Fibroblast of the conjunctiva (primary cell): ENCODE measurements around the gene PAEP.
"Not testable (repeated sequence)": the region's sequence is repeated elsewhere in the genome, so short reads cannot be mapped to it uniquely, and the experiment has no call there.

Experiments used
- DNase-seq: peaks from one replicate; pipeline ENCODE4 v3.0.0-alpha.2; 2010; ENCODE audit warnings: low read depth

PAEP gene

DNA sequence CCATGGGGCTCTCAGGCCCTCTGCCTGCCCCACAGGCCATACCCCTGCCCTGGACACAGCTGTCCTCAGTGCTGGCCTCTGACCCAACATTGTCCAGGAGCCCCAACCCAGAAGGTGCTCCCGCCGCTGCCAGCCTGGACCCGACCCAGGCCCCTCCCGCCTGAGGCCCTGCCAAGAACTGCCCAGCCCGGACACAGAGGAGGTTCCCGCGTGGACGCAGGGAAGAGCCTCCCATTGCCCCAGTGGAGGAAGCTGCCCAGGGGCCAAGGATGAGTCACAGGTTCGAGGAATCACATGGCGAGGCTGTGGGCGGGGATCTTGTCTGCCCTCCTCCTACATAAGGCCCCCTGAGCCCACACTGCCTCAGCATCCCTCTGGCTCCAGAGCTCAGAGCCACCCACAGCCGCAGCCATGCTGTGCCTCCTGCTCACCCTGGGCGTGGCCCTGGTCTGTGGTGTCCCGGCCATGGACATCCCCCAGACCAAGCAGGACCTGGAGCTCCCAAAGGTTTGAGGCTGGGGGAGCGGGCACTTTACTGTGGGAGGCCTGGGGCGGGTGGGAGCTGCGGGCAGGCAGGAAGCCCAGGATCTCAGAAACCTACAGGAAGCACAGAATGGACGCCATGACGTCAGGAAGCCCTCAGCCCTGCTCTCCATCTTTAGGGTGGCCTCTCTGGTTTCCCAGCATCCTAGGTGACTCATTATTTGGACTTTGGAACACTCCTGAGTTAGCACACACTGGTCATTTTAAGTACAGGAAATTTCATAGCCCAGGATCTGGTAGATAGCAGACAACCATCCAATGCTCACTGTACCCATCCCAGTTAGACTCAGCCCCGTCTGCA, at the start of gene PAEP:
TSS of gene PAEP (plus strand) at position 366 of the 844 bp plus-strand sequence.
- DNase-seq, result no peak

DNA sequence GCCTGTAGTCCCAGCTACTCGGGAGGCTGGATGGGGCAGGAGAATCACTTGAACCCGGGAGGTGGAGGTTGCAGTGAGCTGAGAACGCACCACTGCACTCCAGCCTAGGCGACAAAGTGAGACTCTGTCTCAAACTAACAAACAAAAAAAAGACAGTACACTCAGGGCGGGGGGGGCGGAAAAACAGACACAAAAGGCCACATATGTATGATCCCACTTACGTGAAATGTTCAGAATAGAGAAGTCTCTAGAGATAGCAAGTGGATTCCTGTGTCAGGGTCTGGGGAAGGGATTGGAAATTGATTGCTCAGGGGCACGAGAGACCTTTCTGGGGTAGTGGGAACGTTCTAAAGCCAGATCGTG, 49.3 kb upstream of the PAEP start:
- no peak for DNase-seq

DNA sequence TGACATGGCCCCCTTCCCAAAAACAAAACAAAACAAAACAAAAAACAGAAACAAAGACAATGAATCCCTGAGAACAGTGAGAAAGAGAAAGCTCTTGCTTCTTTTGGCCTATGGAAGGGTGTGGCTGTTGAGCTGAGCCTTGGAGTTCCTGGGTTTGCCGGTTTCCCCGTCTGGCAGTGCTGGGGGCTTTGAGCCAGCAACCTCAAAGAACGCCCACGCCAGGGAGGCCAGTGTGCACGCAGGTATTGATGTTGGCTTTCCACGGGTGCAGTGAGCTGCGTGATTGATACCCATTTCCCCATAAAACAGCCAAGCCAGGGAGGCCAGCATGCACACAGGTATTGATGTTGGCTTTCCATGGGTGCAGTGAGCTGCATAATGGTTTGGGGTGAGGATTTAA, 48.7 kb upstream of the PAEP start:
- DNase-seq, result no peak

DNA sequence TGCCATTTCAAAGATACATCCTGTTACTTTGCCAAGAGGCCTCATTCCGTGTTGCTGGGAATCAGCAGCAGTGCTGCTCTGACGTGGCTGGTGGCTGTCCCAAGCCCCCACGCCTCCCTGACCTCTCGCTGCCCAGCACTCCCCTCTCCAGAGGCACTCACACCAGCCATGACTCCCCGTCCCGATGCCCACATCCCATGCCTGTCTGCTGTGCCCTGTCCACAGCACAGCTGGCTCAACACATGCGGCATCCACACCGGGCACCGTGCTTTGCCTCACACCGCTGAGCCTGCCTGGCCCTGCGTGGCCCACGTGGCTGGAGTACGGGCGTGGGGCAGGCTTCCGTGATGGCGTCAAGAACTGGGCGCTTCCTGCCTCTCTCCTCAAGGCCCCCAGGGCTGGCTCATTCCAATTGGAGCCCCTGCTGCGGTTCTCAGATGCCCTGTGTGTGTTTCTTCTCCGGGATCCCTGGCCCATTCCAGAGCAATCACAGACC, 48.2 kb upstream of the PAEP start:
- DNase-seq, result no peak

DNA sequence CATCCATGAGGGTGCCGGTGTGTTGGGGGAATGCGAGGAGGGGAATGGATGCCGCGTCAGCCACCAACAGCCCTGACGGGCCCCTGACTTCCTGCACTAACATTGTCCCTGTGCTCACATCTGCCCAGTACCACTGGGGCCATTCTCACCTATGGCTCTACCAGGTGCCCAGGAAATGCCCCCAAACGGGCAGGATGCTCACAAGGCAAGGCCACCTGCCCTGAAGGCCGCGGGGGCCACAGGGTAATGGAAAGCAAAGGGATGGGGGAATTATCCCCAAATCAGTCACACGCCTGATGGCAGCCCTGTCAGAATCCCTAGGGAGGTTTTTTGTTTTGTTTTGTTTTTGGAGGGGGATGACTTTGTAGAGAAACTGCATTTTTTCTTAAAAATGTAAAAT, 47.6 kb upstream of the PAEP start:
- not testable (repeated sequence) for DNase-seq

DNA sequence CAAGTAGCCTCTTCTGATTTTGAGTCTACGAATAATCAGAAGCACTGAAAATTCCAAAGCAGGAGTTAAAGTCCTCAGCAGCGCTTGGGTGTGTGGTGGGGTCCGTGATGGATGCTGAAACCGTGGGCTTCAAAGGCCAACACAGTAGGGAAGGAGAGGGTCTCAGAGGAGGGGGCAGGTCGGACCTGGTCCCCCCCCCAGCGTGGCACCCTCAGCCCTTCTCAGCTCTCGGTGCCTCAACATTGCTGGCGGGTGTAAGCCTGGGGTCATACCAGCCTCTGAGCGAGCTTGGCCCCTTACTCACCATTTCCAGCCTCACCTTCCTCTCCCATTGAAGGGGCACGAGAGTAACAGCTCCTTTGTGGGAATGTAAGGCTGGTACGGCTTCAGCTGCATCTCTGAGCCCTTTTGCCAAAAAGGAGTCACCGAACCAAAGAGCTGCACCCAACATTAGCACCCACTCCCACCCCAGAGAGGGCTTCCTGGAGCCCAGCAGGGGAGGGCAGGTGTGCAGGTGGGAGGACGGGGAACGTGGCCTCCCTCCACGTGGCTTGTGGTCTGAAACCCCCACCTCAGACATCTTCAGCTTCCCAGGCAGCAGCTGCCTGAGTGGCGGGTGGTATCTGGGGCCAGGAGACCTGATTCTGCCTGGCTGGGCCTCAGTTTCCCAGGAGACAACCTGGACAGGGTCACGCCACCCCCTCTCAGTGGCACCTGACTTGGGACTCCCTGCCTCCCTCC, 47.0 kb upstream of the PAEP start:
- DNase-seq, result no peak

DNA sequence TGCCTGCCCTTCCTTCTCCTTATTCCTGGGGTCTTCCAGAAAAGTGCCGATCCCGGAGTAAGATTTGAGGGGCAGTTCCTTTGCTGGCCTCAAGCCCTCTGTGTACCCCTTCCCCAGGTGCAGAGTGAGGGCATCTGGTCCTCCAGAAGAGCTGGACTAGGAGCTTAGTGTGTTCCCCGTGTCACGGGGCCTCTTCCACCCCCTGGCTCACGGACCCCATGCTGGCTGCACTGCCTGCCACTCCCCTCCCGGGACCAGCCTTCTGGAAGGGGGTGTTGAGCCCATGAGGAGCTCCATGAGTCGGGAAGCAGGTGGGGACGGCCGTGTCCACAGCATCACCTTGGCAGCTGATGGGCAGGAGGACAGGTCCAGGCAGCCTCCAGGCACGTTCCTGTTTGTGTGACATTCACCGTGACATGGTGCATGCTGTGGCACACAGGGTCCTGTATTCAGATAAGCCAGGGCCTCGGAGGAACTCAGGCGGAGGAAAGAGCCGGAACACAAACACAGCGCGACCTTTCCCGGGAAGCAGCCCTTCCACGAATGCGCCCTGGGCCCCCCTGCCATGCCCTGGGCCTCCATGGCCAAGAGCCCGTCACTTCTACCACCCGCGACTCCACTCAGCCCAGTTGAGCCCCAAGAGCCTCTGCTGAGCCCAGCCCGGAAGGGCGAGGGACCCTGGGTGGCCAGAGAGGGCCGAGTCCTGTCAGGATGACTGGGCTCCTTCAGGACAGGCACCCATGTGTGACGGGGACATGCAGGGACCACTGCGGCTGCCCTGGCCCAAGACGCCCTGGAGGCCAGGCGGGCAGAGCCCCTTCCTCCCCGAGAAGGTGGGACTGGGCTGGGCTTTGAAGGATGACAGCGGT, 46.2 kb upstream of the PAEP start:
- DNase-seq, result no peak

DNA sequence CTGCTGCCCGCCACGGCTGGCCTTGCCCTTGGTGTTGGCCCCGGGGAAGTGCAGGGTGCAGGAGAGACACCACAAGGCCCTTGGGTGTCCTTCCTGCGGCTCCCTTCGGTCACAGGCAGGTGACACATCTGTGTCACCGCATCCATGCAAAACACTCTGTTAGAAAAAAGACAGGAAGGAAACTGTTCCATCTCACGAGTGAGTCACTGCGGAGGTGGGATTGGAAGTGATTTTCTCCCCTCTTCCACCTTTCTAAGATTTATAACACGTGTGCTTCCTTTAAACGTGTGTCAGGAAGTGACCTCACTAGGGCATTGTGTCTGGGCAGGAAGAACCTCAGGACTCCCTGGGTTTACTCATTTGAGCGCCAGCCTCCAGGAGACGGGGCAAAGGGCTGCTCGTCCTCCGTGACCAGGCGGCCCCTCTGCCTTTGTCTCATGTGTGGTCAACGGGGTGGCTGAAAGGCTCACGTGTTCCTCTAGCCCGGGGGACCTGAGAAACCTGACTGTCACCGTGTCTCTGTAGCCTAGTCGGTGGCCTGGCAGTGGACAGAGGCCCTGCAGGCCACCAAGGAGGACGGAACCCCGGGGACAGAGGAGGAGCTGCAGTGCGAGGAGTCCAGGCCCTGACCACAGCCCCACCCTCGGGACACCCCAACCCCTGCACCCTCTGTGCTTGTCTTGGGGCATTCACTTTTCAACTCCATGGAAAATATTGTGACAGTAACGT, 45.3 kb upstream of the PAEP start:
- no peak for DNase-seq

DNA sequence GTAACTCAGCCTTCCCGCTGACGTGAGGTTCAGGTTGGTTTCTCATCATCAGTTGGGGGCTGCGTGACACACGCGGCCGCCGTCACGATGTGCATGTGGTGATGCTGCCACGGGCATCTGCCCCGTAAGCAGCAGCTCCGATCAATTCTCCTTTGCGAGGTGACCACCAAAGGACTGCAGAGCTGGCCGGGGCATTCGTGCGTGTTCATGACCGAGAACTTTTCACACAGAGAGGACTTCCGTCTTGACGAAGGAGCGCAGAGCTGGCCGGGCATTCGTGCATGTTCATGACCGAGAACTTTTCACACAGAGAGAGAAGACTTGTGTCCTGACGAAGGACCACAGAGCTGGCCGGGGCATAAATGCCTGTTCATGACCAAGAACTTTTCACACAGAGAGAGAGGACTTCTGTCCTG, 44.1 kb upstream of the PAEP start:
- no peak for DNase-seq

DNA sequence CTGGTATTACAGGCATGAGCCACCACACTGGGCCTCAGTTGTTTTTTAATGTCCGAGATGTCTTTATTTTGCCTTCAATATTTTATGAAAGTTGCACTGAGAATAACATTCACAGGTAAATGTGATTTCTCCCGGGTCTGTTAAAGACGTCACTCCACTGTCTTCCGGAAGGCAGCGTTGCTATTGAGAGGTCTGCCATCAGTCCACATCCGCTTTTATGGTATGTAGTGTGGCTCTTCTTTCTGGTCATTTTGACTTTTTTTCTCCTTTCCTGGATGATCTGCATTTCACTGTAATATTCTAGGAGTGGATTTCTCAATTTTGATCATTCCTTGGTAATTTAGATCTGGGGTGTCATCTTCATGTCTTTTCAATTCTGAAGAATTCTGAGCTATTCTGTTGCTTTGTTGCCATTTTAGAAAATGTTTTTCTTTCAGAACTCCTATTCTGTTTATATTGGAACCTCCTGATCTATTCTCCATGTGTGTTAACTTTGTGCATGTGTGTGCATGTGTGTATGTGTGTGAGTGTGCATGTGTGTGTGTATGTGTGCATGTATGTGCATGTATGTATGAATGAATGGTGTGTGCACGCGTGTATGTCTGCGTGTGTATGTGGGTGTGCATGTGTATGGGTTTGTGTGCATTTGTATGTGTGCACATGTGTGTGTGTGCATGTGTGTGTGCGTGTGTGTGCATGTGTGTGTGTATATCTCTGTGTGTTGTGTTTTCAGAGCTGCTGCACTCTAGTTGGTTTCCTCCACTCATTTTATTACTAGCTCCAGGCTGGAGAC, 42.2 kb upstream of the PAEP start:
- no peak for DNase-seq

DNA sequence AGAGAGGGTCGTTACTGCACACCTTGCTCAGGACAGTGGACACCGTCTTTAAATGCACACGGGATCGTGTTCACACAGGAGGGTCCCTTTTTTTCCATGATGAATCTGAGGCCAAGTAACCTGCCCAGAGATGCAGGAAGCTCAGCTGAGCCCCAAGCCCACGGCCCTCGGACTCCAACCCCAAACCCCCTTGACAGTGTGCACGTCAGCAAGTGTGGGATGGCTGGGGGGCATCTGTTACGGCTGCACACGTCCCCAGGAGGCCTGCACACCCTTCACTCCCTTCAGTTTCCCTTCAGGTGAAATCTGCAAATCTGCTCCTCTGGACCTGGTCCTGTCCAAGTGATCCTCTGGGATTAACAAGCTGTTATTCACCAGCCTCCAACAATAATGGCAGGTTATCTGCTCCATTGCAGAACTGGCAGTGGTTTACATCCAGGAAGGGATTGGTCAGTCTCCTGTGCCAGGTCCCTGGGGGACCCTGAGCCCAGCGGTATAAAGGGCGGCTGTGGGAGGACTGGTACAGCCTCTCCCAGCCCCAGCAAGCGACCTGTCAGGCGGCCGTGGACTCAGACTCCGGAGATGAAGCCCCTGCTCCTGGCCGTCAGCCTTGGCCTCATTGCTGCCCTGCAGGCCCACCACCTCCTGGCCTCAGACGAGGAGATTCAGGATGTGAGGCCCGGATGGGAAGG, 40.5 kb upstream of the PAEP start, which contains the start of gene LCN1:
TSS of gene LCN1 (plus strand) at position 525 of the 692 bp plus-strand sequence. CDS start at position 583, 58 bp downstream.
- DNase-seq, result no peak

DNA sequence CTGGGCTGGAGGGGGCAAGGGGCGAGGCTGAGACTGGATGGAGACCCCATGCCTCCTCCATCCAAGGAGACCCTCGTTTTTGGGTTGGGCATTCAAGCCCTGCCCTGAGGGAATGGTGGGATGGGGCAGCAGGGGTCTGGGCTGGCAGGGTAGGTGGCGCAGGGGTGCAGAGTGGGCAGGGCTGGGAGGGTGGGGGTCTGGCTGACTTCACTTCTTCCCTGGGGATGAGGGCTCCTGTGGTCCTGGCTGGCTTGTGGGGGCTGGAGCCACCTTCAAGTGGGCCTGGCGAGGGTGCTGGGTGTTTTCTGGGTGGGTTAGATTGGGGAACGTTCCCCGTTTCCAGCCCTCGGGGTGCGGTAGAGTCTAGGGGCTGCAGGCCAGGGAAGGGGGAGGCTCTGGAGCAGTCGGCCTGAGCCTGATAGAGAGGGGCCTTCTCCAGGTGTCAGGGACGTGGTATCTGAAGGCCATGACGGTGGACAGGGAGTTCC, 39.9 kb upstream of the PAEP start:
- DNase-seq, result no peak

DNA sequence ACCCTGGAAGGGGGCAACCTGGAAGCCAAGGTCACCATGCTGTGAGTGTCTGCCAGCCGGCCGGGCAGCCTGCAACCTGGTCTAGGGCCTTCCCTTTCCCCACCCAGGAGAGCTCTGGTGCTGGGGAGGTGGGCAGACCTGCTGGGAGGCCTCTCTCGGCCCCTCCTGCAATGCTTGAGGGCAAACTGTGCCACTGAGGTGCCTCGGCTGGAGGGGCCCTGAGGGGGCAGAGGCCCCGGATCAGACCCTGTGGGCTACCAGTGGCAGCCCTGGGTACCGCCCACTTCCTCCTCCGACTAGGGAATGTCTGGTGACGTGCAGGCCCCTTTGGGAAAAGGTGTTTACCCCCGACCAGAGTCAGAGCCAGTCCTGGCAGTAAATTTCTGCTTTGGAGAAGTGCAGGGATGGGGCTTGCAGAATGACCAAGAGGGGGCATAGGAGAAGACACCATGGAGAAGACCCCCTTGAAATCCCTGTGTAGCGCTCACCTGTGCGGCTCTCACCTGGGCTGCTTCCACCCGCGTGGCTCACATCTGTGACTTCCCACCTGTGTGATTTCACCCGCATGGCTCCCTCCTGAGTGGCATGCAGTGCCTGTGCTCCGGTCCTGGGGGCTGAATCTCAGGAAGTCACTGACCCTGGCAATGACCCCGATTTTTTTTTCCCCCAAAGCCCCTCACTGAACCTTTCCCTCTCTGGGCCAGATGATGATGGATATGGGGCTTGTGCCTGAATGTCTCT, 39.2 kb upstream of the PAEP start:
- DNase-seq, result no peak

DNA sequence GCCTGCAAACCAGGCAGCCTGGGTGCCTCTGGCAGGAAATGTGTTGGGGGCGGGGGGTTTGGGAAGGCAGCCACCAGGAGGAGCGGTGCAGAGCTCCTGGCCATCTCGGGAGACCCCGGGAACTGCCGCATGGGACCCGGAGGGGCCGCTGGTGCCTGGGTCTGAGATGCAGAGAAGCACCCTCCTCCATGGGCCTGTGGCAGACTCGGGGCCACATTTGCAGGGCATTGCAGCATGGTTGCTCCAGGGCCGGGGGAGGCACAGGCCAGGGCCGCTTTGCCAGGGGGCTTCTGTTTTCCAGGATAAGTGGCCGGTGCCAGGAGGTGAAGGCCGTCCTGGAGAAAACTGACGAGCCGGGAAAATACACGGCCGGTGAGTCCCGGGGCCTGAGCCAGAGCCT, 38.6 kb upstream of the PAEP start:
- DNase-seq, result no peak

DNA sequence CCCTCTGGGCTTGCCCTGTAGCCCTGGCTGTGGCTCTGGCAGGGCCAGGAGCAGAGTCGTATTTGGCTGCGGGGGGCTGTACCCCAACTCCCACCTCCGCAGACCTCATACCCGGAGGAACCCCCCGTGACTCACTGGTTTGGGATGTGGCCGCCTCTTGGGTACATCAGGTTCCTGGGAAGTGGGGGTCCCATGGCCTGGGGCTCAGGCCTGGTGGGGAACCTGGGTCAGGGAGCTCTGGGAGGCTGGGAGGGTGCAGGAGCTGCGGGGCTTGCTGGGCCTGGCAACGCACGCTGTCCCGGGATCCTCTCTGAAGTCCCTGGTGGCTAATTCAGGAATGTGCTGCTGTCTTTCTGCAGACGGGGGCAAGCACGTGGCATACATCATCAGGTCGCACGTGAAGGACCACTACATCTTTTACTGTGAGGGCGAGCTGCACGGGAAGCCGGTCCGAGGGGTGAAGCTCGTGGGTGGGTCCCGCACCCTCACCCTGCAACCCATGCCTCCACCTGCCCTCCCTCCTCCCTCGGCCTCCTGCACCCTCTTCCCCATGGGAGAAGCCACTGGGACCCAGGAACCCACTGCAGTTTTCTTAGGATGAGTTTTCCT, 37.9 kb upstream of the PAEP start:
- DNase-seq, result no peak

DNA sequence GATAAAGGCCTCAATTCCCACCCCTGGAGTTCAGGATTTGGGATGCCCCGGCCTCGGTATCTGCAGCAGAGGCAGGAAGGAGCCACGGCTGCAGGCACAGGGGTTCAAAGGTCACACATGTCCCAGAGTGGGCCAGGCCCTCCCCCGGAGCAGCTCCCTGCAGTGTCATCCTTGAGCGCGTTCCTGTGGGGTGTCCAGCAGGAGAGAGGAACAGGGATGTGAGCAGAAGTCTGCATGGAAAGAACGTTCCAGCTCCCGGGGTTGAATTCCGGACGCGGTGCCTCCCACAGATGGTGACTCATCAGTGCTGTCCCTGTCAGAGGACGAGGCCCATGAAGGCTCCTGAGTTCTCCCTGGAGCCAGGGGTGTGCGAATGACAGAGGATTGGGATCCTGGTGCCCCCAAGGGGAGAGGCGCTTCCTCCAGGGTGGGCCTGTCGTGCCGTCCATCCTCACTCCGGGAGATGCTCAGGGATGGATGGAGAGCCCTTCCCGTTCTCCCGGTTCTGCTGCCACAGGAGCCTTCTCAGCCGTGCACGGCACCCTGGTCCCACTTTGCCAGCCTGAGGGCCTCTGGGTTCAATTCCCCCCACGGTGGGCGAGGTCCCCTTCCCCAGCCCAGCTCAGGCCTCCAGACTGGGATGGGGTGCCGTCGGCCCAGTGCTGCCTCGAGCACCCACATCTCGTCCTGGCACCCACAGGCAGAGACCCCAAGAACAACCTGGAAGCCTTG, 37.3 kb upstream of the PAEP start:
- no peak for DNase-seq

DNA sequence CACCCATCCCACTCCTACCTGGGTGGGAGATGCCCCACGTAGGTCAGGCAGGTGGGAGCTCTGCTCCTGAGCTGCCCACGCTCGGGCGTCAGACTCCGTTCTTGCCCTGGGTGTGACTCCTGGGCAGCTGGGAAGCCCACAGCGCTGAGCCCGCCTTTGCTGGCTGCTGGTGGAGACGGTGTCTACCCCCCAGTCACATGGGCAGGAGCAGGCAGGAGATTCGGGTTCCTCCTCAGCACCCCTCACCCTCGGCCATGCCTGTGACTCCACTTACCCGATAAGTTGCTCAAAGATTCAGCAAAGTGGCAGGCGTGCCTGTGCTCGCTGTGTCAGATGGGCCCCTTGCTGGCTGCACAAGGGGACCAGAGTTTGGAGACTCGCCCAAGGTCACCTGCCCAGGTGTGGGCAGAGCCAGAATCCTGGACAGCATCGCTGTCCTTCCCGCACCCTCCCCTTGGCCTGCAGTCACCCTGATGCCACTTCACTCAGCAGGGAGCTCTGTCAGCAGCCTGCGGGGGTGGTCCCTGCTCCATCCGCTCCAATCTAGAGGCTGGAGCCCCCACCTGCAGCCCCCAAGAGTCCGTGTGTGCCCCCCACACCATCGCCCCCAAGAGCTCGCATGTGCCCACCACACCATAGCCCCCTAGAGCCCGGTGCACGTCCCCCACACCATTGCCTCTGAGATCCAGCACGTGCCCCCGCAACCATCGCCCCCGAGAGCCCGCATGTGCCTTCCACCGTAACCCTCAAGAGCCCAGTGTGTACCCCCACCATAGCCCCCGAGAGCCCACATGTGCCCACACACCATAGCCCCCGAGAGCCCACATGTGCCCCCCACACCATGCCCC, 36.1 kb upstream of the PAEP start:
- DNase-seq, result no peak
